Esophagus (tissue), 2 donors: ENCODE data around the gene ZNF214. TPM values are rescaled to one million over a fixed set of nuclear protein-coding genes. Genes with fewer than 3 reads are reported as not detected.
"Not testable (repeated sequence)": the region's sequence is repeated elsewhere in the genome, so short reads cannot be mapped to it uniquely, and the experiment has no call there.

Source experiments
- H3K27ac ChIP-seq, 2 donors: one replicate each; pipeline ENCODE4 v1.5.1; 2013; ENCODE audit warnings: low read depth in 2 of 2, mild to moderate bottlenecking in 2 of 2, inconsistent platforms in 1 of 2, low read length in 1 of 2, moderate library complexity in 1 of 2
- H3K27me3 ChIP-seq, 2 donors: one replicate each; pipeline ENCODE4 v1.6.1; 2013; ENCODE audit warnings: low read length in 2 of 2, control low read depth in 1 of 2, mild to moderate bottlenecking in 1 of 2; ENCODE audit not compliant: insufficient read depth in 2 of 2, control insufficient read depth in 1 of 2
- H3K36me3 ChIP-seq, 2 donors: one replicate each; pipeline ENCODE4 v1.6.1; 2013; ENCODE audit warnings: low read length in 1 of 2; ENCODE audit not compliant: control insufficient read depth in 2 of 2, insufficient read depth in 2 of 2
- H3K4me1 ChIP-seq, 2 donors: one replicate each; pipeline ENCODE4 v1.6.1; 2013; ENCODE audit warnings: low read length in 1 of 2; ENCODE audit not compliant: control insufficient read depth in 2 of 2, insufficient read depth in 2 of 2
- H3K4me3 ChIP-seq, 2 donors: one replicate each; pipeline ENCODE4 v1.5.1; 2013; ENCODE audit warnings: low read length in 2 of 2, mild to moderate bottlenecking in 2 of 2, low read depth in 1 of 2, moderate library complexity in 1 of 2
- H3K9me3 ChIP-seq, 2 donors: one replicate each; pipeline ENCODE4 v1.6.1; 2013; ENCODE audit warnings: mild to moderate bottlenecking in 2 of 2, low read depth in 1 of 2, low read length in 1 of 2, moderate library complexity in 1 of 2; ENCODE audit not compliant: control insufficient read depth in 2 of 2, insufficient read depth in 1 of 2
- WGBS, 2 donors: extraction: QIAGEN DNeasy Blood & Tissue Kit; methylation state at CpG; one replicate each; pipeline ENCODE4 v1.1.7; 2013; 5-methylcytosine and 5-hydroxymethylcytosine counted together
- polyA plus RNA-seq, 2 donors: library from polyadenylated mRNA; stranded (reverse); fragments of 200-250 nt; gene quantifications; one replicate each; pipeline ENCODE4 v1.2.3, GENCODE V29; 2013
- donor health status: healthy with polysubstance abuse.
- donor health status: Bipolar disorder and iron deficiency.

The ZNF214 gene
- polyA plus RNA-seq, 2 donors = 0.45 to 0.46 TPM

DNA sequence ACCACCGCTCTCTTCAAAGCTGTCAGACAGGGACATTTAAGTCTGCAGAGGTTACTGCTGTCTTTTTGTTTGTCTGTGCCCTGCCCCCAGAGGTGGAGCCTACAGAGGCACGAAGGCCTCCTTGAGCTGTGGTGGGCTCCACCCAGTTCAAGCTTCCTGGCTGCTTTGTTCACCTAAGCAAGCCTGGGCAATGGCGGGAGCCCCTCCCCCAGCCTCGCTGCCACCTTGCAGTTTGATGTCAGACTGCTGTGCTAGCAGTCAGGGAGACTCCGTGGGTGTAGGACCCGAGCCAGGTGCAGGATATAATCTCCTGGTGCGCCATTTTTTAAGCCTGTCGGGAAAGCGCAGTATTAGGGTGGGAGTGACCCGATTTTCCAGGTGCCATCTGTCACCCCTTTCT is 65.9 kb downstream of the ZNF214 start:
- H3K4me3 ChIP-seq, H3K36me3 ChIP-seq, H3K9me3 ChIP-seq, H3K4me1 ChIP-seq, H3K27me3 ChIP-seq, H3K27ac ChIP-seq: not testable (repeated sequence)
- 88 to 91% methylated on average over 9 to 10 of the region's 10 CpGs for WGBS, 2 donors

Other genes starting within 250 kb of the ZNF214 start
- under 1 TPM in 1 of 2 donors, not detected in 1; 0.04 TPM for gene OR2AG2, start 248.4 kb downstream of the ZNF214 start, polyA plus RNA-seq
- not detected for gene OR2AG1, start 237.3 kb downstream of the ZNF214 start, polyA plus RNA-seq
- not detected for gene OR6A2, start 220.7 kb downstream of the ZNF214 start, polyA plus RNA-seq
- gene OR10A5, start 174.7 kb downstream of the ZNF214 start, polyA plus RNA-seq = not detected
- not detected for gene OR10A2, start 157.3 kb downstream of the ZNF214 start, polyA plus RNA-seq
- gene OR10A4, start 143.7 kb downstream of the ZNF214 start, polyA plus RNA-seq = not detected
- not detected for gene OR2D2, start 127.8 kb downstream of the ZNF214 start, polyA plus RNA-seq
- not detected for gene OR2D3, start 99.3 kb downstream of the ZNF214 start, polyA plus RNA-seq
- gene ZNF215, start 93.9 kb downstream of the ZNF214 start, polyA plus RNA-seq = under 1 TPM; 0.61 to 0.77 TPM
- gene NLRP14, start 133 bp upstream of the ZNF214 start, polyA plus RNA-seq = under 1 TPM in 1 of 2 donors, not detected in 1; 0.01 TPM
- not detected for gene RBMXL2, start 68.7 kb upstream of the ZNF214 start, polyA plus RNA-seq
- gene SYT9, start 231.6 kb upstream of the ZNF214 start, polyA plus RNA-seq = under 1 TPM; 0.01 to 0.02 TPM